Psoas muscle (tissue), 8 donors: ENCODE measurements around the gene PAQR7. TPM values are rescaled to one million over a fixed set of nuclear protein-coding genes. Genes with fewer than 3 reads are reported as not detected.

Source experiments
- ATAC-seq, 4 donors: fragments of 200-7000 bp; cut with Tn5 transposase; one replicate each; pipeline ENCODE4 v1.9.1; 2020; ENCODE audit warnings: moderate library complexity in 3 of 4, mild to moderate bottlenecking in 2 of 4
- DNase-seq, 2 donors: peaks; one replicate each; pipeline ENCODE4 v3.0.0-alpha.2; 2020
- H3K27ac ChIP-seq: fragments of 200-600 bp; one replicate; pipeline ENCODE4 v1.8.0; 2022
- H3K27me3 ChIP-seq, 3 donors: fragments of 200-600 bp in 1 of 3; one replicate each; pipeline versions ENCODE4 v1.6.1 to v1.8.0; 2013 to 2022; ENCODE audit warnings: low read length in 2 of 3, mild to moderate bottlenecking in 2 of 3, moderate library complexity in 1 of 3; ENCODE audit not compliant: insufficient read depth in 3 of 3
- H3K36me3 ChIP-seq, 2 donors: fragments of 200-600 bp in 1 of 2; one replicate each; pipeline versions ENCODE4 v1.6.1 to v1.8.0; 2013 to 2022; ENCODE audit warnings: low read depth in 1 of 2, mild to moderate bottlenecking in 1 of 2, moderate library complexity in 1 of 2; ENCODE audit not compliant: insufficient read depth in 1 of 2
- H3K4me1 ChIP-seq: fragments of 200-600 bp; one replicate; pipeline ENCODE4 v1.8.0; 2022
- H3K4me3 ChIP-seq: fragments of 200-600 bp; one replicate; pipeline ENCODE4 v1.8.0; 2022; ENCODE audit warnings: mild to moderate bottlenecking
- H3K9me3 ChIP-seq: fragments of 200-600 bp; one replicate; pipeline ENCODE4 v1.8.0; 2022
- CTCF ChIP-seq: fragments of 200-600 bp; IDR thresholded peaks from one replicate; pipeline ENCODE4 v1.8.0; 2022; ENCODE audit warnings: antibody characterized with exemption
- WGBS, 3 donors: extraction: QIAGEN DNeasy Blood & Tissue Kit; methylation state at CpG; one replicate each; pipeline versions ENCODE4 v1.1.6 to v1.1.7; 2013; 5-methylcytosine and 5-hydroxymethylcytosine counted together
- intact Hi-C, 2 donors: fragments of 100-400 bp; cut with DNase I; formaldehyde crosslinking; loops; one replicate each; pipeline versions ENCODE4 v1.11.0 to v1.14.2; 2022
- polyA plus RNA-seq, 3 donors: library from polyadenylated mRNA; stranded (reverse); fragments of 200-250 nt; gene quantifications; one replicate each; pipeline ENCODE4 v1.2.3, GENCODE V29; 2013
- total RNA-seq, 4 donors: library from RNA; stranded (reverse); fragmentation: NEBNext Ultra II Directional in 2 of 4; extraction: Animal tissue kit (Norgen Biotek cat#: 25700) in 2 of 4; gene quantifications; one replicate each; pipeline versions ENCODE4 v1.2.1 to v1.2.4, GENCODE V29; 2021 to 2023
- donor health status: healthy with polysubstance abuse.
- donor health status: DM: no; HTN: no; CAD: no; lungs with moderate emphysema.
- donor health status: Bipolar disorder and iron deficiency.
- donor health status: healthy.
- donor health status: DM: yes; HTN: yes; CAD: no.
- donor health status: DM: no; HTN: no; CAD: no.
- donor health status: DM: no; HTN: no; CAD: no.
- donor health status: DM: yes; HTN: yes; CAD: no.

Gene PAQR7
- total and polyA plus RNA-seq, 7 donors: 2.1 to 3.7 (median 2.3) TPM

GRCh38 chr1:25867210-25867991, 8.1 kb downstream of the PAQR7 start:
- no peaks in the 10 kb centered on the region for H3K27me3 ChIP-seq

GRCh38 chr1:25866288-25866687, 9.2 kb downstream of the PAQR7 start:
- Histone ChIP-seq H3K36me3 (no peaks in the 10 kb centered on the region), H3K4me3 (no peak overlapping the region), H3K27ac (no peak overlapping the region), H3K4me1 (no peaks in the 10 kb centered on the region), H3K27me3 (no peaks in the 10 kb centered on the region), H3K9me3 (no peaks in the 10 kb centered on the region)
- intact Hi-C loops: no loop called here
- TF ChIP-seq CTCF: no peak
- DNase-seq (no peak), ATAC-seq (no peak)
- 83 to 93% (median 92%) methylated on average over 1 of the region's 1 CpG for WGBS, 3 donors

More at GRCh38 chr1:25867210-25867991, 8.1 kb downstream of the PAQR7 start:
- no peak for ATAC-seq
- H3K36me3 ChIP-seq: no peaks in the 10 kb centered on the region
- no peak for DNase-seq
- intact Hi-C loops: no loop called here
- 70 to 77% (median 75%) methylated on average over 9 of the region's 9 CpGs for WGBS, 3 donors
- H3K4me1 ChIP-seq: peaks cover 7% of the 10 kb centered on the region
- no peaks in the 10 kb centered on the region for H3K9me3 ChIP-seq
- TF ChIP-seq CTCF: no peak
- no peak overlapping the region for H3K27ac ChIP-seq
- no peak overlapping the region for H3K4me3 ChIP-seq

GRCh38 chr1:25864434-25864833, 11.1 kb downstream of the PAQR7 start:
- Histone ChIP-seq H3K4me1 (no peaks in the 10 kb centered on the region), H3K27me3 (no peaks in the 10 kb centered on the region), H3K4me3 (no peak overlapping the region), H3K9me3 (no peaks in the 10 kb centered on the region), H3K36me3 (no peaks in the 10 kb centered on the region), H3K27ac (no peak overlapping the region)
- intact Hi-C loops: no loop called here
- TF ChIP-seq CTCF: no peak
- DNase-seq (no peak), ATAC-seq (no peak)
- WGBS, 3 donors: 88 to 94% (median 91%) methylated on average over 3 of the region's 3 CpGs

GRCh38 chr1:25863486-25864262, 11.8 kb downstream of the PAQR7 start:
- DNase-seq (no peak), ATAC-seq (no peak)
- peaks cover 3% of the 10 kb centered on the region for H3K4me1 ChIP-seq
- 89 to 92% (median 89%) methylated on average over 25 of the region's 25 CpGs for WGBS, 3 donors
- no peak overlapping the region for H3K4me3 ChIP-seq
- H3K36me3 ChIP-seq: no peaks in the 10 kb centered on the region
- no peak for TF ChIP-seq CTCF
- intact Hi-C loops: no loop called here
- H3K27ac ChIP-seq: no peak overlapping the region
- no peaks in the 10 kb centered on the region for H3K9me3 ChIP-seq
- no peaks in the 10 kb centered on the region for H3K27me3 ChIP-seq
